Measurements from ENCODE around the gene MRAS. TPM values are rescaled to one million over a fixed set of nuclear protein-coding genes. Genes with fewer than 3 reads are reported as not detected.

The MRAS gene
- total and polyA plus RNA-seq, 2 of the 13 experiments (the other 11 are each of a cell fraction or from before 2014, with no cell fraction given): 8.8 to 36.2 TPM

GRCh38 chr3:138349926-138350665 lies 1.7 kb downstream of the MRAS start (continued):
- peak; percentile 26; the same call in 1 of the 2 replicates for TF ChIP-seq ZNF687 (CRISPR knock-in tag; IDR thresholded peaks at IDR 0.05)
- no peak for TF ChIP-seq ZNF598 (CRISPR knock-in tag; IDR thresholded peaks at IDR 0.05; ENCODE audit: borderline replicate concordance)
- TF ChIP-seq ZNF446 (CRISPR knock-in tag; IDR thresholded peaks at IDR 0.05): no peak
- TF ChIP-seq ZNF549 (CRISPR knock-in tag; IDR thresholded peaks at IDR 0.05): no peak
- no peak for TF ChIP-seq MLXIP (CRISPR knock-in tag; IDR thresholded peaks at IDR 0.05; ENCODE audit: borderline replicate concordance)
- TF ChIP-seq HOXA9 (CRISPR knock-in tag; IDR thresholded peaks at IDR 0.05; ENCODE audit: borderline replicate concordance): no peak
- TF ChIP-seq MTA3 (CRISPR knock-in tag; IDR thresholded peaks at IDR 0.05): no peak
- TF ChIP-seq ZNF367 (CRISPR knock-in tag; IDR thresholded peaks at IDR 0.05; ENCODE audit: borderline replicate concordance): no peak
- TF ChIP-seq ZFP62 (CRISPR knock-in tag; IDR thresholded peaks at IDR 0.05): no peak
- no peak for TF ChIP-seq MAFK (conservative IDR thresholded peaks at IDR 0.05 in 1 of 2, IDR thresholded peaks at IDR 0.05 in 1 of 2; ENCODE audit: low read length in 2 of 2)
- peak; percentile 22; the same call in 1 of the 2 replicates for TF ChIP-seq MYC (CRISPR knock-in tag; IDR thresholded peaks at IDR 0.05; ENCODE audit: borderline replicate concordance)
- TF ChIP-seq ZNF441 (CRISPR knock-in tag; IDR thresholded peaks at IDR 0.05; ENCODE audit: borderline replicate concordance): no peak
